Mucosa of stomach (tissue), 1 donor: ENCODE measurements around the gene TSEN15.

Experiments
- H3K27me3 ChIP-seq: one replicate; pipeline ENCODE4 v1.7.0; 2013; ENCODE audit warnings: mild to moderate bottlenecking, low read length; ENCODE audit not compliant: control insufficient read depth, insufficient read depth
- H3K36me3 ChIP-seq: one replicate; pipeline ENCODE4 v1.7.0; 2013; ENCODE audit warnings: low read length; ENCODE audit not compliant: control insufficient read depth, insufficient read depth
- H3K4me1 ChIP-seq: one replicate; pipeline ENCODE4 v1.7.0; 2013; ENCODE audit warnings: mild to moderate bottlenecking, low read length; ENCODE audit not compliant: control insufficient read depth, insufficient read depth
- H3K4me3 ChIP-seq: one replicate; pipeline ENCODE4 v1.7.0; 2013; ENCODE audit warnings: low read length
- H3K9ac ChIP-seq: one replicate; pipeline ENCODE4 v1.7.0; 2013; ENCODE audit warnings: mild to moderate bottlenecking, low read length, moderate library complexity
- H3K9me3 ChIP-seq: one replicate; pipeline ENCODE4 v1.7.0; 2013; ENCODE audit warnings: mild to moderate bottlenecking, low read length, moderate library complexity; ENCODE audit not compliant: control insufficient read depth
- donor health status: Pancreatic carcinoma.

TSEN15 gene

GRCh38 chr1:184051485-184052193, at the start of gene TSEN15:
Gene TSEN15, plus strand, starts transcription at chr1:184051730. Its CDS starts 26 bp downstream, at chr1:184051756.
- Histone ChIP-seq H3K9ac (peak within 1 kb of the TSS; percentile 86), H3K4me3 (peak within 1 kb of the TSS; percentile 91), H3K36me3 (no peaks in the 10 kb centered on the region), H3K4me1 (peaks cover 12% of the 10 kb centered on the region), H3K9me3 (no peaks in the 10 kb centered on the region), H3K27me3 (no peaks in the 10 kb centered on the region)

DNA sequence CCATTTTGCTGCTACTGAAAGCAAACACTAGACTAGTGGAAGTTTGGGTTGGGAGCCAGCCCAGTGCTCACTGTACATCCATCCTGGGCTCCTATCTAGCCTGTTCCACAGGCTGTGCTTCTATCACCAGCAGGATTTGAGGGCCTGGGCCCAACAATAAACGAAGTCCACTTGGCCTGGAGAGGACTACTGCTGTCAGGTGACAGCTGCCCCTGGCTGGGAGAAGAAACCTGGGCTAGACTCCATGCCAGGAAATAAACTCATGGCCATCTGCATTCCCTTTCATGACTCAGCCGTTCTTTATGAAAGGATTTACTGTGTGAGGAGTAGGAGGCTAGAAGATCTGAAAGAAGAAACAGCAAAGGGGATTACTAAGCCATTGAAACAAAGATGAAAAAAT, 49.5 kb upstream of the TSEN15 start:
- Histone ChIP-seq H3K36me3 (no peaks in the 10 kb centered on the region), H3K4me1 (no peaks in the 10 kb centered on the region), H3K9me3 (no peaks in the 10 kb centered on the region), H3K27me3 (no peaks in the 10 kb centered on the region), H3K4me3 (no peak overlapping the region), H3K9ac (no peak overlapping the region)

DNA sequence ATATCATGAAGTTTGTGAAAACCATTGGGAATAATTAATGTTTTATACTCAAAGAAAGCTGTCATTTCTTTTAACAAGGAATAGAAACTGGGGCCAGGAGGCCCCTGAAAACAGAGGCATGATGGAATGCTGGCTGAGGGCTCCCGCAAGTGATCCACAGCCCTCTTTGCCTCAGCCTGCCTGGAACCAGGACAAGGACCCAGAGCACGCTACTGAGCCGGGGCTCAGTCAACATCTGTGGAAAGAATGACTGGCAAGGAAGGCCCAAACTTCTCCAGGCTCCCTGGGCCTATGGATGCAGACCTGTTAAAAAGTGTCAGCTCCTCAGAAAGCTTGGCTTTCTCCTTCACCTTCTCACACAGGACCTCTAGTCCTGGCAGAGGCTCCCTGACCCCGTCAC, 46.6 kb upstream of the TSEN15 start:
- no peaks in the 10 kb centered on the region for H3K4me1 ChIP-seq
- H3K36me3 ChIP-seq, result no peaks in the 10 kb centered on the region
- H3K9ac ChIP-seq, result no peak overlapping the region
- no peaks in the 10 kb centered on the region for H3K27me3 ChIP-seq
- H3K4me3 ChIP-seq, result no peak overlapping the region
- no peaks in the 10 kb centered on the region for H3K9me3 ChIP-seq

GRCh38 chr1:184005506-184005905, 46.0 kb upstream of the TSEN15 start:
- no peaks in the 10 kb centered on the region for H3K27me3 ChIP-seq
- no peak overlapping the region for H3K4me3 ChIP-seq
- H3K9ac ChIP-seq, result no peak overlapping the region
- H3K4me1 ChIP-seq, result no peaks in the 10 kb centered on the region
- no peaks in the 10 kb centered on the region for H3K9me3 ChIP-seq
- no peaks in the 10 kb centered on the region for H3K36me3 ChIP-seq

DNA sequence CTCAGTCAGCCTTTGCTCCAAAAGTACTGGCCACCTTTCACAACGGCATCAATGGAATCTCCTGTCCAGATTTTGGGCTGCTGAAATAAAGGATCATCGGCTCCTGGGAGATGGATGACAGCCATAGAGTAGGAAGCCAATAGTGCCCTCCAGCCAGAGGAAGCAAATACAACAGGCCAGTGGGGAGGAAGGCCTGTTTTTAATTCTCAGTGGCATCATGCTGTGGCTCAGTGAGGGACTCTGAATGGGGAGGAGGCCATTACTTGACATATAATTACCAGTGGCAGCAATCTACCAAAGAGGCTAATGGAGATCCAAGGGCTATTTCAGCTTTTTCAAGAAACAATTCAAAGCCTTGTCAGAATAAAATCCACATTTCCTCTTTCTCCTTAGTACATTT, 40.7 kb upstream of the TSEN15 start:
- no peaks in the 10 kb centered on the region for H3K9me3 ChIP-seq
- H3K27me3 ChIP-seq, result no peaks in the 10 kb centered on the region
- H3K4me1 ChIP-seq, result no peaks in the 10 kb centered on the region
- H3K9ac ChIP-seq, result no peak overlapping the region
- H3K4me3 ChIP-seq, result no peak overlapping the region
- H3K36me3 ChIP-seq, result no peaks in the 10 kb centered on the region

DNA sequence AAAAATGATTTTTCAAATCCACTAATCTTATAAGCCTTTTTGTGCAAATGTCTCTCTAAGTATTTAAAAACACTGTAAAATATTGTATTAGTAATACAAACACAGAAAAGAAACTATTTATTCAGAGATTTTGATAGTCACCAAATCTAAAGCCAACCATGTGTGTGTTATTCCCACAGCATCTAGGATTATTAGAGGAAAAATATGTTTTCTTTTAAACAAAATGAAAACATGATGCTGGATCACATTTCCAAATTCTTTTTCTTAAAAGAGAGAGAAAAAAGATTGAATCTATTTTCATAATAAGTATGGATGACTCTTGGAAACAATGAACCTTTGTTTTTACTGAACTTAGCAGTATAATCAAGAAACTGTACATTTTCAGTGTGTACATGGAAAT, 39.3 kb upstream of the TSEN15 start:
- H3K4me3 ChIP-seq, result no peak overlapping the region
- H3K27me3 ChIP-seq, result no peaks in the 10 kb centered on the region
- H3K36me3 ChIP-seq, result no peaks in the 10 kb centered on the region
- H3K4me1 ChIP-seq, result no peaks in the 10 kb centered on the region
- H3K9ac ChIP-seq, result no peak overlapping the region
- no peaks in the 10 kb centered on the region for H3K9me3 ChIP-seq

DNA sequence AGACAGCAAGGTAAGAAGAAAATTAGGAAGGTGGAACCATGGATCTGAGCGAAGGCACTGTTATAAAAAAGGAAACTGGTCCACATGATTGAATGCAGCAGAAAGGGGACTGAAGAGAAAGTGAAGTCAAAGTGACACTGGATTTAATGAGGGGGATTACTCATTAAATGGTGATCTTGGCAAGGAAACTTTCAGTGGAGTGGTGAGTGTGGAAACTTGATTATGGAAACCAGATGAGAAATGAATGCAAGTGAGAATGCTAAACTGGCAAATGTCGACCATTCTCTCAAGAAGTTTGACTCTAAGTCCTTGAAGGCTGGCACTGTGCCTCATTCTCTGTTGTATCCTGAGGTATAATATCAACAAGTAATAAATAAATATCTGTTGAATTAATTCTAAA, 37.3 kb upstream of the TSEN15 start:
- Histone ChIP-seq H3K9ac (no peak overlapping the region), H3K4me3 (no peak overlapping the region), H3K9me3 (no peaks in the 10 kb centered on the region), H3K36me3 (no peaks in the 10 kb centered on the region), H3K27me3 (no peaks in the 10 kb centered on the region), H3K4me1 (no peaks in the 10 kb centered on the region)

- H3K9me3 ChIP-seq, result no peaks in the 10 kb centered on the region
- no peaks in the 10 kb centered on the region for H3K27me3 ChIP-seq
- H3K9ac ChIP-seq, result no peak overlapping the region
- no peak overlapping the region for H3K4me3 ChIP-seq
- H3K36me3 ChIP-seq, result no peaks in the 10 kb centered on the region
- H3K4me1 ChIP-seq, result no peaks in the 10 kb centered on the region
Measured at GRCh38 chr1:184016169-184016568, 35.4 kb upstream of the TSEN15 start.

DNA sequence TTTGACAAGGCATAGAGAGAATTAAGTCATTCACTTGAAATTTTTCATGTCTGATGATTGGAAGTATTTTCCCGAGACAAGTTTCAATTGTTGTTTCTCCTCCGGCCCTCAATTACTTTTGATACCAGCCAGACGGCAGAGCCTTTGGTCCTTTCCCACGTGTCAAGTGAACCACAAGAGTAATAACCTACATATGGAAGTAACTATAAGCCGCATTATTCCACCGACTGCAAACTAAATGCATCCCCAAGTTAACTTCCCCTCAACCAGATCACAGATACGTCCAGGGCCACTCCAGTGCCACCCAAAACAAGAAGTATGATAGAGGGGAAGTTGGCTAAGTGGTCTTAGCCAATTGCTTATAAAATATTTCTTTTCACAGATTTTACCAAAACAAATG, 34.2 kb upstream of the TSEN15 start:
- Histone ChIP-seq H3K9me3 (no peaks in the 10 kb centered on the region), H3K4me3 (no peak overlapping the region), H3K9ac (no peak overlapping the region), H3K36me3 (no peaks in the 10 kb centered on the region), H3K4me1 (no peaks in the 10 kb centered on the region), H3K27me3 (no peaks in the 10 kb centered on the region)

- H3K27me3 ChIP-seq, result no peaks in the 10 kb centered on the region
- H3K4me3 ChIP-seq, result no peak overlapping the region
- no peaks in the 10 kb centered on the region for H3K4me1 ChIP-seq
- no peak overlapping the region for H3K9ac ChIP-seq
- no peaks in the 10 kb centered on the region for H3K36me3 ChIP-seq
- no peaks in the 10 kb centered on the region for H3K9me3 ChIP-seq
Measured at GRCh38 chr1:184018622-184019021, 32.9 kb upstream of the TSEN15 start.

- Histone ChIP-seq H3K27me3 (no peaks in the 10 kb centered on the region), H3K9ac (no peak overlapping the region), H3K4me1 (no peaks in the 10 kb centered on the region), H3K4me3 (no peak overlapping the region), H3K9me3 (no peaks in the 10 kb centered on the region), H3K36me3 (no peaks in the 10 kb centered on the region)
Measured at GRCh38 chr1:184019069-184019468, 32.5 kb upstream of the TSEN15 start.

DNA sequence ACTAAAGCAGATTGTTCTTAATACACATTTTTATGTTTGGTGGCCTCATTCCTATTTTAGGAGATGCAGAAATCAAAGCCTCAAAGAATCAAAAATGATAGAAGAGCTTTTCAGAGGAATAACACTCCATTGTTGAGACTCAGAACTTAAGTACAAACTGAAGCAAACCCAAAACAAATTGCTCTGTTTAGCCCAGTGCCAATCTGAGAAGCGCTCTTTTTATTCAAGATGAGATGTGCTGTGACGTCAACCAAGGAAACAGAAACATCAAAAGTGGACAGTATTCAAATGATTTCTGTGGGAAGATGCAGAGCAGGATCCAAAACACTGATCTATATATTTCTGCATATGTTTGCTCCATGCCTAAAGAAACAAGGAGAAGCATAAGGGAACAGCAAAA, 32.0 kb upstream of the TSEN15 start:
- no peak overlapping the region for H3K4me3 ChIP-seq
- no peak overlapping the region for H3K9ac ChIP-seq
- no peaks in the 10 kb centered on the region for H3K4me1 ChIP-seq
- H3K9me3 ChIP-seq, result no peaks in the 10 kb centered on the region
- H3K27me3 ChIP-seq, result no peaks in the 10 kb centered on the region
- no peaks in the 10 kb centered on the region for H3K36me3 ChIP-seq

DNA sequence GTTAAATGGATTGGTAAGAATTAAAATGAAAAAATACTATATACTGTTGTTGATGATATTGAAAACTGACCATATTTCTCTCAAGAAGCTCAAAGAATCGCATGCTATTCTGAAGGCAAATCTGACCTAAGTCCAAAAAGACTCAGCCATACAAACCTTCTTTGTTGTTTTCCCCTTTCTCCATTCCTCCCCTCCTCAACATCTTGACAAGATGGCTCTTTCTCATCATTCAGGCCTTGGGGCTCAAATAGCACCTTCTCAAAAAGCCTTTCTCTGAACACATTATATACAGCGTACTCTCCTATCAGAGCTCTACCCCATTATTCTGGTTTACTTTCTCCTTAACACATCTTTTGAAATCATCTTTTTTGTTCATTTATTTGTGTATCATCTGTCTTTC, 31.2 kb upstream of the TSEN15 start:
- H3K36me3 ChIP-seq, result no peaks in the 10 kb centered on the region
- H3K4me1 ChIP-seq, result no peaks in the 10 kb centered on the region
- no peaks in the 10 kb centered on the region for H3K9me3 ChIP-seq
- no peaks in the 10 kb centered on the region for H3K27me3 ChIP-seq
- no peak overlapping the region for H3K4me3 ChIP-seq
- H3K9ac ChIP-seq, result no peak overlapping the region
